Measurements from ENCODE around the gene HMGCLL1. TPM values are rescaled to one million over a fixed set of nuclear protein-coding genes. Genes with fewer than 3 reads are reported as not detected.

Gene HMGCLL1
- total and polyA plus RNA-seq, 8 donors, result 4.2 to 13.9 (median 8.0) TPM

DNA sequence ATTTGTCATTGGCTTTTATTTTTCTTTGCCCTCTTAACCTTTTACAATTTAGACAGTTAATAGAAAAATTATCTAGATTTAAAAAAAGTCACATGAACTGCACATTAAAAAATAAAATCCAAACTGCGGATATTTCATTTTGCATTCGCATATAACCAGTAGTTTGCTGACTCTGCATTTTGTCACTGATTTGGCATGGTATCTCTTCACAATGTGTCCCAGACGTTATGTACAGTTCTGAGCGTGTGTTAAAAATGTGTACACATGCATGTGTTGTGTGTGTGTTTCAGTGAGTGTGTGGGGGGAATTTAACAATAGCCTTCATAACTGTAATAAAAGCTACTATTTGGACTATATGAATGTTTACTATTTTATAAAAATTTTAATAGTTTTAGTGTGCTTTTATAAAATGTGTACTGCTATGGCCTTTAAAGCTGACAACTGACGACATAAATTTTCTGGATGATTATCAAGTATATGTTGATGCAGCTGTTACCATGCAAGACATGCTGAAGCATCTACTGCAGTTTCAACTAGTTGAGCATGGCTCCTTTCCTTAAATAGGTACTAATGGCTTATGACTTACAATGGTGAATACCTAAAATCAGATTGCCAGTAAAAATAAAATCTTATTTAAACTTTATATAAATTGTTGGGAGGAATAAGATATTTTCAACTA lies 67.7 kb downstream of the HMGCLL1 start:
- DNase-seq, result no peak

DNA sequence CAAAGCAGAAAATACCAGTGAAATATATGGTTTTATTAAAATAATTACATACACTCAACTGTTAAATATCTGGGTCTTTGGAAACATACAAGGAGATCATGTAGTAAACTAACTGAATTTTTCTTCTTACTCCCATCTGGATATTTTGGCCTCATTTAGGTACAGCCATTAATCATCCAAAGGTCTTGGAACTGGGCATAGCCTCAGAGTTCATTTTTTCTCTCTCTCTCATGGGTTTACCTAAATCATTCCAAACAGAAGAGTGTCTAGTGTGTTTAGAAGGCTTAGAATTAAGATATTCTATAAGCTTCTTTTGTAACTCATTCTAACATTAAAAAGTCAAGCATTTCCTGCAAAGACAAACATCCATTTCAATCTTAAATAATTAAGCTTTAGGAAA lies 79.4 kb downstream of the HMGCLL1 start:
- H3K36me3 ChIP-seq, result no peaks in the 10 kb centered on the region
- no peaks in the 10 kb centered on the region for H3K9me3 ChIP-seq
- H3K4me1 ChIP-seq, result no peaks in the 10 kb centered on the region
- TF ChIP-seq, protein P1, sequence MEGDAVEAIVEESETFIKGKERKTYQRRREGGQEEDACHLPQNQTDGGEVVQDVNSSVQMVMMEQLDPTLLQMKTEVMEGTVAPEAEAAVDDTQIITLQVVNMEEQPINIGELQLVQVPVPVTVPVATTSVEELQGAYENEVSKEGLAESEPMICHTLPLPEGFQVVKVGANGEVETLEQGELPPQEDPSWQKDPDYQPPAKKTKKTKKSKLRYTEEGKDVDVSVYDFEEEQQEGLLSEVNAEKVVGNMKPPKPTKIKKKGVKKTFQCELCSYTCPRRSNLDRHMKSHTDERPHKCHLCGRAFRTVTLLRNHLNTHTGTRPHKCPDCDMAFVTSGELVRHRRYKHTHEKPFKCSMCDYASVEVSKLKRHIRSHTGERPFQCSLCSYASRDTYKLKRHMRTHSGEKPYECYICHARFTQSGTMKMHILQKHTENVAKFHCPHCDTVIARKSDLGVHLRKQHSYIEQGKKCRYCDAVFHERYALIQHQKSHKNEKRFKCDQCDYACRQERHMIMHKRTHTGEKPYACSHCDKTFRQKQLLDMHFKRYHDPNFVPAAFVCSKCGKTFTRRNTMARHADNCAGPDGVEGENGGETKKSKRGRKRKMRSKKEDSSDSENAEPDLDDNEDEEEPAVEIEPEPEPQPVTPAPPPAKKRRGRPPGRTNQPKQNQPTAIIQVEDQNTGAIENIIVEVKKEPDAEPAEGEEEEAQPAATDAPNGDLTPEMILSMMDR (IDR thresholded peaks at IDR 0.05), result no peak
- DNase-seq (no peak), ATAC-seq (no peak)
- no peak overlapping the region for H3K4me3 ChIP-seq
- no peaks in the 10 kb centered on the region for H3K27me3 ChIP-seq
- intact Hi-C loops (cut with DNase I), result no loop called here
- H3K27ac ChIP-seq, result no peak overlapping the region

More for the DNA sequence above, 67.7 kb downstream of the HMGCLL1 start:
- no peaks in the 10 kb centered on the region for H3K9me3 ChIP-seq
- intact Hi-C loops (cut with DNase I), result no loop called here
- H3K36me3 ChIP-seq, result no peaks in the 10 kb centered on the region
- no peaks in the 10 kb centered on the region for H3K27me3 ChIP-seq
- ATAC-seq, result no peak
- H3K27ac ChIP-seq, result no peak overlapping the region
- TF ChIP-seq, protein P1 (IDR thresholded peaks at IDR 0.05), result no peak
- H3K4me1 ChIP-seq, result no peaks in the 10 kb centered on the region
- H3K4me3 ChIP-seq, result no peak overlapping the region

DNA sequence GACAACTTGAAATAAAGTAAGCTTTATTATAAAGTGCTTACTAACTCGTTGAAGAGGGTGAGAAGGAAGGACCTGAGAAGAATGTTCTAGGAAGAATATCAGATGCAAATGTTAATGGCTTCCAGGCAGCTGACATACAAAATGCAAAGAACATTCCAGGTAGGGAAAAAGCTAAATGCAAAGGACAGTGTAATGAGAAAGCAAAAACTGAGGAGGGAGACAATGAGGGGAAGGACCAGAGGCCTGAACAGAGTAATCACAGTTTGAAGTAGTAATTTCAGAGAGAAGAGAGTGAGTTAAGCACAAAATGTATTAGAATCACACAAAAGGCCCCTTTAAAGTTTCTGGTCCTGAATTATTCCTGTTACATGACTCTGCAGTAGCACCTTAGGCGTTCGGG lies 81.3 kb downstream of the HMGCLL1 start:
- TF ChIP-seq, protein P1 (IDR thresholded peaks at IDR 0.05), result no peak
- intact Hi-C loops (cut with DNase I), result no loop called here

GRCh38 chr6:55496201-55496600 lies 82.8 kb downstream of the HMGCLL1 start:
- ATAC-seq, result no peak
- no peaks in the 10 kb centered on the region for H3K9me3 ChIP-seq
- no peaks in the 10 kb centered on the region for H3K36me3 ChIP-seq
- TF ChIP-seq, protein P1 (IDR thresholded peaks at IDR 0.05), result no peak
- H3K4me1 ChIP-seq, result no peaks in the 10 kb centered on the region
- no peaks in the 10 kb centered on the region for H3K27me3 ChIP-seq
- H3K4me3 ChIP-seq, result no peak overlapping the region
- H3K27ac ChIP-seq, result no peak overlapping the region
- intact Hi-C loops (cut with DNase I), result no loop called here
- DNase-seq, result no peak

More for the DNA sequence above, 81.3 kb downstream of the HMGCLL1 start:
- Histone ChIP-seq H3K27ac (no peak overlapping the region), H3K9me3 (no peaks in the 10 kb centered on the region), H3K36me3 (no peaks in the 10 kb centered on the region), H3K4me3 (no peak overlapping the region), H3K4me1 (no peaks in the 10 kb centered on the region), H3K27me3 (no peaks in the 10 kb centered on the region)
- ATAC-seq (no peak), DNase-seq (no peak)

GRCh38 chr6:55495277-55495676 lies 83.7 kb downstream of the HMGCLL1 start:
- DNase-seq (no peak), ATAC-seq (no peak)
- intact Hi-C loops (cut with DNase I), result no loop called here
- no peaks in the 10 kb centered on the region for H3K36me3 ChIP-seq
- TF ChIP-seq, protein P1 (IDR thresholded peaks at IDR 0.05), result no peak
- no peaks in the 10 kb centered on the region for H3K9me3 ChIP-seq
- no peak overlapping the region for H3K27ac ChIP-seq
- H3K4me3 ChIP-seq, result no peak overlapping the region
- no peaks in the 10 kb centered on the region for H3K4me1 ChIP-seq
- H3K27me3 ChIP-seq, result no peaks in the 10 kb centered on the region

Data from left lung (tissue), 10 donors.